ENCODE data around the gene CFAP251.
A peak's percentile ranks its signal among the peaks of the same experiment; 100 is the strongest.
"Not testable (repeated sequence)": the region's sequence is repeated elsewhere in the genome, so short reads cannot be mapped to it uniquely, and the experiment has no call there.

Gene CFAP251, protein sequence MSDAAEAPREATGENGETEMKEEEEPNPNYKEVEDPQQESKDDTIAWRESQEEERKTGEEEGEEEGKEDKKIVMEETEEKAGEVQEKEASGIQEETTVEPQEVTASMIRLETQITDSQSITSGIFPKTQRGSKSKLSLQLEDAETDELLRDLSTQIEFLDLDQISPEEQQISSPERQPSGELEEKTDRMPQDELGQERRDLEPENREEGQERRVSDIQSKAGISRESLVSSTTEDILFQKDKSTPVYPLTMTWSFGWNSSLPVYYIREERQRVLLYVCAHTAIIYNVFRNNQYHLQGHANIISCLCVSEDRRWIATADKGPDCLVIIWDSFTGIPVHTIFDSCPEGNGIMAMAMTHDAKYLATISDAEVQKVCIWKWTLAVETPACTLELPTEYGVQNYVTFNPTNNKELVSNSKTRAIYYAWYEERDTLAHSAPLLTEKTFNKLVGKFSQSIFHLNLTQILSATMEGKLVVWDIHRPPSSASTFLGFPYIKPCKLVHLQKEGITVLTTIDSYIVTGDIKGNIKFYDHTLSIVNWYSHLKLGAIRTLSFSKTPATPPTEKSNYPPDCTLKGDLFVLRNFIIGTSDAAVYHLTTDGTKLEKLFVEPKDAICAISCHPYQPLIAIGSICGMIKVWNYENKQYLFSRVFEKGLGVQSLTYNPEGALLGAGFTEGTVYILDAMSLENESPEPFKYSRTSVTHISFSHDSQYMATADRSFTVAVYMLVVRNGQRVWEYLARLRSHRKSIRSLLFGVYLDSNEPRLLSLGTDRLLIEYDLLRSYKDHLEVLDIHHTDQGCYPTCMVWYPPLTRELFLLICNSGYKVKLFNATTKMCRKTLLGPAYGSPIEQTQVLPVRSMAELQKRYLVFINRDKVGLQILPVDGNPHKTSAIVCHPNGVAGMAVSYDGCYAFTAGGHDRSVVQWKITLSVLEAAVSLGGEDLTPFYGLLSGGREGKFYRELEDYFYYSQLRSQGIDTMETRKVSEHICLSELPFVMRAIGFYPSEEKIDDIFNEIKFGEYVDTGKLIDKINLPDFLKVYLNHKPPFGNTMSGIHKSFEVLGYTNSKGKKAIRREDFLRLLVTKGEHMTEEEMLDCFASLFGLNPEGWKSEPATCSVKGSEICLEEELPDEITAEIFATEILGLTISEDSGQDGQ

DNA sequence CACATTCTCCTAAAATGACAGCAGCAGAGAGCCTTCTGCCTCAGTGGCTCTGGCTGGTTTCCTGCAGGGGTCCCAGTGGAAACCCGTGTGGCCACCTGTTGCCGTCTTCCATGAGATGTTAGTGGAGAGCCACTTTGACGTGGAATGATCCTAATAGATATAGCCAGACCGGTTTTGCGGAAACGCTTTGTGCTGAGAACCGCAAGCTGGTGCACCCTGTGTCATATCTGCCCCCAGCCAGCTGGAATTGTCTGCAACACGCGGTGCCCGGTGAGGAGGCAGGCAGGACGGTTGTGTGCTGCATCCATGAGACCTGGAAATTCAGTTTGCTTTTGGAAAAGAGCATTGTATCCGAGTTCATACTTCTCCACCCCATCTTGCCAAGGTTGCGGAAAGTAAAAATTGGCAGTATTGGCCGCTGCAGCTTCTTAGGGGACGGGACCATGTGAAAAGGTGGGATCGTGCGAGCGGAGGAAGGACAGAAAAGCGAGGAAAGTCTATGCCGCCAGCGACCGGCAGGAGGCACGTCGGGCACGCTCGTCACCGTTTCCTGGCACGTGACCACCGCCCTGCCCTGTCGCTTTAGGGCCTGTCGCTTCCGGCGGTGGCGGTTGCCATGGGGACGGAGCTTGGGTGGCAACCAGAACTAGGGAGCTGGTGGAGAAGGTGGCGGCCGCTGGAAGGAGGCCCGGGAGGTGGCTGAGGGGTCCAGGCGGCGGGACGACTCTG, at the start of gene CFAP251:
TSS of gene CFAP251 (plus strand) at position 643 of the 729 bp plus-strand sequence. CDS start 2,714 bp downstream, outside the sequence.
- peak; percentile 79 to 94 for DNase-seq (ENCODE audit: low read depth in 1 of 2, low spot score in 1 of 2)

DNA sequence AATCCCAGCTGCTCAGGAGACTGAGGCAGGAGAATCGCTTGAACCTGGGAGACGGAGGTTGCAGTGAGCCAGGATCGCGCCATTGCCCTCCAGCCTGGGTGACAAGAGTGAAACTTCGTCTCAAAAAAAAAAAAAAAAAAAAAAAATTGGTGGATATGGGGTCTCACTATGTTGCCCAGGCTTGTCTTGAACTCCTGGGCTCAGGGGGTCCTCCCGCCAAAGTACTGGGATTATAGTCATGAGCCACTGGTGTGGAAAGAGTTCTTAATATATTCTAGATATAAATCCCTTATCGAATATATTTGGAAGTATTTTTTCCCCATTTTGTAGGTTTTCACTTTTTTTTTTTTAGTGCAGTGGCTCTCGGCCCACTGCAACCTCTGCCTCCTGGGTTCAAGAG, 49.2 kb upstream of the CFAP251 start:
- not testable (repeated sequence) for DNase-seq (ENCODE audit: low read depth in 1 of 2, low spot score in 1 of 2)

DNA sequence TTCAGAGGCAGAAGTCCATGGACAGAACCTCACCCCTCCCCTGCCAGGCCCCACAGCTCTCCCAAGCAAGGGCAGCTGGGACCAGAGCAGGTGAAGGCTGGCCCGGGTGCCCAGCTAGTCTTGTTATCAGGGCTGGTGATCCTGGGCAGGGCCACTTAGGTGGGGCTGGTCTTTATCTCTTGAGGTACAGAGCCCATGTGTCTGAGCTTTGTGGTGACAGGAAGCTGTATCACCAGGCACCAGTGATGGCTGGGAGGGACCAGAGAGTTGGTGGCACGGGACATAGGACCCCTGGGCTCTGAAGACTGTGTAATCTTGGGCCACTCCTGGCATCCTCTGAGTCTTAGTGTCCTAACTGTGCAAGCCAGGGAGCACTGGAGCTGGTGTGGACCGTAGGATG, 46.9 kb upstream of the CFAP251 start:
- no peak for DNase-seq (ENCODE audit: low read depth in 1 of 2, low spot score in 1 of 2)

DNA sequence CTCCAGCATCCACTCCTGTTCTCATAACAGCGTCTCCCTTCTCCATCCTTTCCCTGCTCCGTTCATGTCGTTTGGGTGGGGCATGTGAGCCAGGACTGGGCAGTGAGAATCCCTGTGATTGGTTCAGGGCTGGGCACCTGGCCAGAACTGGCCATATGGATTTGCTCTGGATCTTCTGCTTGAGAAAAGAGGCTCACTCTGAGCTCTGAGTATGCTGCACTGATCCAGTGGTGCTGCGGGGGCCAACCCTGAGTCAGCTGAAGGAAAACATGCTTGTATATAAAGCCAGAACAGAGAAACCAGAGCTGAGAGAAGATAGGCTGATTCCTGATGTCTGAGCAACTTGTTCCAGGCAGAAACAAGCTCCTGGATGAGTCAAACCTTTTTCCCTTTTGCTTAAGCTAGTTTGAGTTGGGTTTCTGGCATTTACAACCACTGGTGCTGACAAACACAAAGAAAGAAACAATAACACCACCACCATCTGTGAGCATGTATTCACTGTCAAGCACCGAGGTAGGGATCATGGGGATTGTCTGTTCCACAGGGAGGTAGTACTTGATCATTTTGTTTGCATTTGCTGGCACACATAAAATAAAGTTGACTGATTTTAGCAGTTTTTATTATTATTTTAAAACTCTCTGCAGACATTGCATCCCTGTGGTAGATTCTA, 45.7 kb upstream of the CFAP251 start:
- DNase-seq (ENCODE audit: low read depth in 1 of 2, low spot score in 1 of 2), result no peak

DNA sequence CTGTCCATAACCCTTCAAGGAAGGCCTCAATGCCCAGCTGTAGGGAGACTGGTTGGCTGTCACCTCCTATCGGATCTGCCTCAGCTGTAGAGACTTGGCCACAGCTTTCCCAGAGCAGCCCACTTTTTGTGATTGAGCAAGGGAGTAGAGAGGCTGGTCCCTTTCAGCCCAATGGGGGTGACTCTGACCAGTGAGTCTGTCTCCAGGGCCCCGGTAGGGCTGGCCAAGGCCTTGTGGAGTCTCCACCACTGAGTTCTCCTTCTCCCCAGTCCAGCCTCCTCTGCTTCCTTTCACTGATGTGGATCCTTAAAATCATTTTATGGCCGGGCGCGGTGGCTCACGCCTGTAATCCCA, 45.2 kb upstream of the CFAP251 start:
- no peak for DNase-seq (ENCODE audit: low read depth in 1 of 2, low spot score in 1 of 2)

DNA sequence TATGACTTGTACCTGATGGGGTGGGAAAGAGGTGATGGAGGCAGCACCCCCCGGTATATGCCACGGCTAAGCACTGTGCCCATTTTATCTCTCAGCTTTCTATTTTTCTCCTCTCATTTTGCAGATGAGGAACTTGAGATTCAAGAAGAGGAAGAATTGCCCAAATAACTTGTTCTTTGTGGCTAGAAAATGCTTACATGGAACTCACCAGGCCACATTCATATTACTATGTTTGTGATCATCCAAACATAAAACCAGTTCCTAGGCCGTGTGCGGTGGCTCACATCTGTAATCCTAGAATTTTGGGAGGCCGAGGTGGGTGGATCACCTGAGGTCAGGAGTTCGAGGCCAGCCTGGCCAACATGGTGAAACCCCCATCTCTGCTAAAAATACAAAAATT, 44.3 kb upstream of the CFAP251 start:
- DNase-seq (ENCODE audit: low read depth in 1 of 2, low spot score in 1 of 2), result no peak

DNA sequence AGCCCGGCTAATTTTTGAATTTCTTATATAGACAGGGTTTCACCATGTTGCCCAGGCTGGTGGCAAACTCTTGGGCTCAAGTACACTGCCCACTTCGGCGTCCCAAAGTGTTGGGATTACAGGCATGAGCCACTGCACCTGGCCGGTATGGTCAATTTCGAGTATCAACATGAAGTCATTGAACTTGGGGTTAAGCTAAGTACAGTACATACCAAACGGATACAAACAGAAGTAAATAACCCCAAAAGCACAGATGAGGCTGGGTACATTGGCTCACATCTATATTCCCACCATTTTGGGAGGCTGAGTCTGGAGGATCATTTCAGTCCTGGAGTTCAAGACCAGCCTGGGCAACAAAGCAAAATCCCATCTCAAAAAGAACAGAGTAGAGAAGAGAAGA, 42.8 kb upstream of the CFAP251 start:
- DNase-seq (ENCODE audit: low read depth in 1 of 2, low spot score in 1 of 2), result no peak

DNA sequence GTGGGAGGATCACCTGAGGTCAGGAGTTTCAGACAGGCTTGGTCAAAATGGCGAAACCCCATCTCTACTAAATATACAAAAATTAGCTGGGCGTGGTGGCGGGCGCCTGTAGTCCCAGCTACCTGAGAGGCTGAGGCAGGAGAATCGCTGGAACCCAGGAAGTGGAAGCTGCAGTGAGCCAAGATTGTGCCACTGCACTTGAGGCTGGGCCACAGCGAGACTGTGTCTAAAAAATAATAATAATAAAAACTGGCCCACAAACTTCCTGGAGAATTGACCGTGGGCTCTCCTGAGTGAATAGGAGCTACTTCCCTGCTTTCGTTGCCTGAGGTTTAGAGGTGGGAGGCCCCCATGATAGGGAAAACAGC, 42.3 kb upstream of the CFAP251 start:
- not testable (repeated sequence) for DNase-seq (ENCODE audit: low read depth in 1 of 2, low spot score in 1 of 2)

DNA sequence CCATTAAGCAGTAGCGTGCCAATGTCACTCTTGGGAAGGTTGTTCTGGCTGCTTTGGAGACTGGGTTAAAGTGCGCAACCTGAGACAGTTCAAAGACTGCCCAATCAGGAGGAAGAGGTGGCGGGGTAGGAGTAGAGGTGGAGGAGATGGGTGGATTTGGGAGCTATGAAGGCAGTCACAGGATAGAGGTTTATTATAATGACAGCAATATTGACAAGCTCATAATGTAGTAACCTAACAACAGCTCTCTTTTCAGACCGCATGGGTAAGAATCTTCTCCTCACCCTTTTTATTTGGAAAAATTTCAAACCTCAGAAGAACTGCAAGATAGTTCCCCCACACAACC, 35.1 kb upstream of the CFAP251 start:
- DNase-seq (ENCODE audit: low read depth in 1 of 2, low spot score in 1 of 2), result no peak

DNA sequence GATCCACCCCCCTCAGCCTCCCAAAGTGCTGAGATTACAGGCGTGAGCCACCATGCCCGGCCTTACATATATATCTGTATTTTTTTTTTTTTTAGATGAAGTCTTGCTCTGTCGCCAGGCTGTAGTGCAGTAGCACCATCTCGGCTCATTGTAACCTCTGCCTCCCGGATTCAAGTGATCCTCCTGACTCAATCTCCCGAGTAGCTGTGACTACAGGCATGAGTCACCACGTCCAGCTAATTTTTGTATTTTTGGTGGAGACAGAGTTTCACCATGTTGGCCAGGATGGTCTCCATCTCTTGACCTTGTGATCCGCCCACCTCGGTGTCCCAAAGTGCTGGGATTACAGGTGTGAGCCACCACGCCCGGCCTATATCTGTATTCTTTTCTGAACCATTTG, 33.3 kb upstream of the CFAP251 start:
- not testable (repeated sequence) for DNase-seq (ENCODE audit: low read depth in 1 of 2, low spot score in 1 of 2)

DNA sequence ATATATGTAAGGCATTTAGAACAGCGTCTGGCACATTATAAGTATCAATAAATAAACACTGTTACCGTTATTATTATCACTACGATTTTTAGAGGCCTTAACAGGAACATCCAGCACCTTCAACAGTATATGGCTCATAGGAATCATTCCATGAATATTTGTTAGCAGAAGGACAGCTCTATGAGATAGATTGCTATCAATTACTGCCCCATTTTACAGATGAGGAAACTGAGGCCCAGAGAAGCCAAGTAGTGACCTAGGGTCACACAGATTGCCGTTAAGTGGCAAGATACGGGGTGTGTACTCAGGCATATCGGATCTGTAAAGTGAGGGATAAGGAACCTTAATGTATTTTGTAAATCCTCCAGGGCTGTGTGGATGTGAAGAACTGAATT, 30.3 kb upstream of the CFAP251 start:
- no peak for DNase-seq (ENCODE audit: low read depth in 1 of 2, low spot score in 1 of 2)

DNA sequence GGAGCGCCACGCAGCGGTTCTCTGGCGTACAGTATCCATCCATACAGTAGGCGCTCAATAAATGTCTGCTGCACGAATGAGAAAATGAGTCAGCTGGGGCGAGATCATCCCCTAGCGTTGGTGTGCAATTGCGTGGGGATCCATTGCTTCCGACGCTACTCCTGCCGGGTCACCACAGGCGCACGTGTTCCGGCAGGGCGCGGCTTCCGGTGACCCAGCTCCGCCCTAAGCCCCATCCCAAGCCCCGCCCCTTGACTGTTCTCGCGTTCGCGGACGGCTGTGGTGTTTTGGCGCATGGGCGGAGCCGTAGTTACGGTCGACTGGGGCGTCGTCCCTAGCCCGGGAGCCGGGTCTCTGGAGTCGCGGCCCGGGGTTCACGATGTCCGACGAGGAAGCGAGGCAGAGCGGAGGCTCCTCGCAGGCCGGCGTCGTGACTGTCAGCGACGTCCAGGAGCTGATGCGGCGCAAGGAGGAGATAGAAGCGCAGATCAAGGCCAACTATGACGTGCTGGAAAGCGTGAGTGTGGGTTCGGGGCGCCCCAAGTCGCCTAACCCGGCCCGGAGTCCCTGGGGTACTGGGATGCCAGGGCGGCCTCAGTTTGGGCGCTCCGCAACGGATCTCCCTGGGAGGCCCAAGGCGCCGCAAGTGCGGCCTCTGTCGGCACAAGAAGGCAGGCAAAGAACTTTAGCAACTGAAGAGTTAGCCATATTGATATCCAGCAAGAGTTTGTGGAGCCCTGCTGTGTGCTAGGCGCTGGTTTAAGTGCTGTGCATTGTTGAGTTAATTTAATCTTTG, 29.7 kb upstream of the CFAP251 start, which contains the start of gene PSMD9:
TSS of gene PSMD9 (plus strand) at position 313 of the 796 bp plus-strand sequence. CDS start at position 380, 67 bp downstream.
- DNase-seq (ENCODE audit: low read depth in 1 of 2, low spot score in 1 of 2), result peak; percentile 97 to 98

DNA sequence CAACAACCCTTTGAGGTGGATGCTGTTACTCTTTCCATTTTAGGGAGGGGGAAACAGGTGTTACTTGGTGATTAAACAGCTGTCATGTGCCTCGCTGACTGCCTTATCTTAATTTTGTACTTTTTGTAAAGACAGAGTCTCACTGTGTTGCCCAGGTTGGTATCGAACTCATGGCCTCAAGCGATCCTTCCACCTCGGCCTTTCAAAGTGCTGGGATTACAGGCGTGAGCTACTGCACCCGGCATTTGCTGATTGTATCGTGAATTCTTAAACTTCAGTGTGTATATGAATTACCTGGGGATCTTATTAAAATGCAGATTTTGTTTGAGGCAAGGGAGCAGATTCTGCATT, 29.1 kb upstream of the CFAP251 start:
- no peak for DNase-seq (ENCODE audit: low read depth in 1 of 2, low spot score in 1 of 2)

DNA sequence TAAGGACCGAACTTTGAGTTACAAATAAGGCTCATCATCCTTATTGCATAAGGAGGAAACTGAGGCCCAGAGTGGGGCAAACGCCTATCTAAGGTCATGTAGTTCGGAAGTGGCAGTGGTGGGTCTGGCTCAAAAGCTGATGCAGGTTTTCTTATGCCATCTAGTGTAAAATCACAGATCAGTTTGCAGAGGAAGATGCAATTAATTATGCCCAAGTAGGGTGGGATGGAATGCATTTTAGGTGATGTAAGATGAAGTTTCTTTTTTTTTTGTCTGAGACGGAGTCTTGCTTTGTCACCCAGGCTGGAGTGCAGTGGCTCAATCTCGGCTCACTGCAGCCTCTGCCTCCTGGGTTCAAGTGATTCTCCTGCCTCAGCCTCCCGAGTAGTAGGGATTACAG, 28.7 kb upstream of the CFAP251 start:
- DNase-seq (ENCODE audit: low read depth in 1 of 2, low spot score in 1 of 2), result not testable (repeated sequence)

DNA sequence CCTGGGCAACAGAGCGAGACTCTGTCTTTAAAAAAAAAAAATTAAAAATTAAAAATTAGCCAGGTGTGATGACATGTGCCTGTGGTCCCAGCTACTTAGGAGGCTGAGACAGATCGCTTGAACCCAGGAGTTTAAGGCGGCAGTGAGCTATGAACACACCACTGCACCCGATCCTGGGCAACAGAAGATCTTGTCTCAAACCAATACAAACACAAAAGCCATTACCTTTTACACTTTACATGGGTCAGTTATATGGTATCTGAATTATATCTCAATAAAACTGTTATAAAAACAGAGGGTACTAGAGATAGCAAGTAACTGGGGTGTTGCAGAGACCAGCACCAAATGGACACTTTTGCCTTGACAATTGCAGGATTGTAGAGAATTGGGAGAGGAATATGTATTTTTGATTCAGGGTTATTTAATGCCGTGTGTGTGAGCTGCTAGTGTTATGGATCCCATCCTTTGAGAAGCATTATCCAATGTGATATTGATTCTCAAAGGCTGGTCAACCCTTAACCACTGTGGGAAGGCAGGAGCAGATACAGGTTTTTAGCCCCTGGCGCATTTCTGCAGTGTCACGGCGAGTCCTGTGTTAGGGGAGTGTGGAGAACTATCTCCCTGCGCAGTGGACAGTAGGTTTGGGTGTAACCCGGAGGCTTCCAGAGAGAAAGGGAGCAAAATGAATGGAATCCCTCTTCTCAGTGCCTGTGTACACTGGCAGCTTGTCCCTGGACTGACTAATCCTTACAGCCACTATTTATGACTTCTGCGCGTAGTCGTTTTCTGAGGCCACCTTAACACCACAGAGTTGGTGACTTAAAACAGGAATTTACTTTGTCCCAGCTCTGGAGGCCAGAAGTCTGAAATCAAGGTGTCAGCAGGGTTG, 25.5 kb upstream of the CFAP251 start:
- no peak for DNase-seq (ENCODE audit: low read depth in 1 of 2, low spot score in 1 of 2)

DNA sequence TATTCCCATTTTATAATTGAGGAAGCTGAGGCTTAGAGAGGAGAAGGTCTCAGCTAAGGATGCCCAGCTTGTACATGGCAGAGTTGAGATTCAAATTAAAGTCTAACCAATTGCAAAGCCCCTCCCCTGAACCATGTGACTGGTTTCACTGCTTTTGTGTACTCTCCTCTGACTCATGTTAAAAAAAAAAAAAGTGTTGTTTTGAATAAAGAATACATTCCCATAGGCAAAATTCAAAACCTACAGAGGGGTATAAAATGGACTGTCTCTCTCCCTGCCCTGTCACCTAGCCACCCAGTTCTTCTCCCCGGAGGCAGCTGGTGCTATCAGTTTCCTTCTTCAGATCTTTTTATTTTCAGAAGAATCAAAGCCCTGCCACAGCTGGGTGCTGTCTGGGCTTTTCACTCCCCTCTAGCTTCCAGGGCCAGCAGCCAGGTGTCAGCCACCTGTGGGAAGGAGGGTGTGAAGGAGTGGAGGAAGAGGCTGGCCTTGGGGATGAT, 24.4 kb upstream of the CFAP251 start:
- no peak for DNase-seq (ENCODE audit: low read depth in 1 of 2, low spot score in 1 of 2)

DNA sequence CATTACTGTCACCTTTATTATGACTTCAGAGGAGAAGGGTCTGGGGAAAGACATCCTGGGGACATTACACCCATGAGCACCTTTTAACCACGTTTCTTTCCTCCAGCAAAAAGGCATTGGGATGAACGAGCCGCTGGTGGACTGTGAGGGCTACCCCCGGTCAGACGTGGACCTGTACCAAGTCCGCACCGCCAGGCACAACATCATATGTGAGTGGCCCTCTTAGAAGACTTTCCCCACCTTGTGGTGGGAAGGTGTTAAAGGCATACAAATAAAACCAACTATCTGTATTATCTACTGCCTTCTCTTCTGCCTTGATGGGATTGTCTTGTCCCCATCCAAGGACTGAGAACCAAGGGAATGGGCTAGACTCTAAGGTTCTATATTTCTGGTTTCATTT, 23.8 kb upstream of the CFAP251 start:
- no peak for DNase-seq (ENCODE audit: low read depth in 1 of 2, low spot score in 1 of 2)

DNA sequence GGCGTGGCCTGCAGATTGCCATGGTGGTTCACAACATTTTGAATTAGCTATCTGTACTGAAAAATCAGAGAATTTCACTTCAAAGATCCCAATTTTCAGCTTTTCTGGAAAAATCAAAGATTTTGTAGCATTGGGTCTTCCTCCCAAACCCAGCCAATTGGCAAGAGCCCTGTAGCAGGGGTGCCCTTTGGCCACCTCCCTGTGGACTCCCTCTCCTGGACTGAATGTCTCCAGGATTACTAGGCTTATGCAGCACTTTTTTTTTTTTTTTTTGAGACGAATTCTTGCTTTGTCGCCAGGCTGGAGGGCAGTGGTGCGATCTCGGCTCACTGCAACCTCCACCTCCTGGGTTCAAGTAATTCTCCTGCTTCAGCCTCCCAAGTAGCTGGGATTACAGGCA, 20.1 kb upstream of the CFAP251 start:
- no peak for DNase-seq (ENCODE audit: low read depth in 1 of 2, low spot score in 1 of 2)

DNA sequence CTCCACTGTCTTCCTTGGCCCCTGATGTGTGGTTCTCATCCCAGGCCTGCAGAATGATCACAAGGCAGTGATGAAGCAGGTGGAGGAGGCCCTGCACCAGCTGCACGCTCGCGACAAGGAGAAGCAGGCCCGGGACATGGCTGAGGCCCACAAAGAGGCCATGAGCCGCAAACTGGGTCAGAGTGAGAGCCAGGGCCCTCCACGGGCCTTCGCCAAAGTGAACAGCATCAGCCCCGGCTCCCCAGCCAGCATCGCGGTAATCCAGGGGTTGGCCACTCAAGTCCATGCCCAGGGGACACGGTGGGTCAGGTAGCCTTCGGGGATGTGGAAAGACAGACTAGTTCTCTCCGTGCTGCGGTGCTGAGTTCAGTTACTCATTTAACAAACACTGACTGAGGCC, 18.8 kb upstream of the CFAP251 start:
- DNase-seq (ENCODE audit: low read depth in 1 of 2, low spot score in 1 of 2), result no peak
